ENCODE data around the gene MTMR11. TPM values are rescaled to one million over a fixed set of nuclear protein-coding genes. Genes with fewer than 3 reads are reported as not detected.

The MTMR11 gene
- total and polyA plus RNA-seq, 2 of the 13 experiments (the other 11 are each of a cell fraction or from before 2014, with no cell fraction given): 0.49 to 2.8 TPM

DNA sequence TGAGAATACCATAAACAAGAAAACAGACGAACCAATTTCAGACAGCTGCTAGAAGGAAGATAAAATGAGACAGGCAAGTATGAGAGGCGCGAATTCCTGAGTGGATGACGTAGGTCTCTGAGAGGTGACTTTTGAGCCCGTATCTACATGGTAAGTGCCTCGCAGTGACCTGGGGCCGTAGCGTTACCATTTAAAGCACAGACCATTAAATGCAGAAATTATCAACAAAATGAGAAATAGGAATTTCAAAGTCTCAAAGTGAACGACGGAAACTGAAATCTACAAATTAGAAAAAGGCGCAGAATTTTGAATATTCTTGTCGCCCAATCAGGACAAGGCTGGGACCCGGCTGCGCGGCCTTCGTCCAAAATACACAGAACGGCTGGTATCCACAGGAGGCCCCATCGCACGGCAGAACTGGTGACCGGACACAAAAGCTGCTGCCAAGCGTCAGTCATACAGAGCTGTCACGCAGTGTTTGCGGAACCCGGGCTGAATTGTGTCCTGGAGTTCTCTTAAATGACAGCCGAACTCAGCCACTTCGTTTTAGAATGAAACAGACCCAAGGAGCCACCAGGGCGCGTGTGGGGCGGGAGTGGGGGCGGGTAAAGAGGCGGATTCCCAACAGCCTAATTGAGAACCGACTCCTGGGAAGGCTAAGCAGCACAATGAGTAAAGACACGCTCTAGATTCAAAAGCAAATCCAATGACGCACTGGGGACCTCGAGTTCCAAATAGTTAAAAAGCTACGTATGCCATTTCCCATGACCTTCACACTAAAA lies 51.1 kb downstream of the MTMR11 start (continued):
- no peak for TF ChIP-seq ZNF331 (CRISPR knock-in tag; IDR thresholded peaks at IDR 0.05)
- TF ChIP-seq, protein P1, sequence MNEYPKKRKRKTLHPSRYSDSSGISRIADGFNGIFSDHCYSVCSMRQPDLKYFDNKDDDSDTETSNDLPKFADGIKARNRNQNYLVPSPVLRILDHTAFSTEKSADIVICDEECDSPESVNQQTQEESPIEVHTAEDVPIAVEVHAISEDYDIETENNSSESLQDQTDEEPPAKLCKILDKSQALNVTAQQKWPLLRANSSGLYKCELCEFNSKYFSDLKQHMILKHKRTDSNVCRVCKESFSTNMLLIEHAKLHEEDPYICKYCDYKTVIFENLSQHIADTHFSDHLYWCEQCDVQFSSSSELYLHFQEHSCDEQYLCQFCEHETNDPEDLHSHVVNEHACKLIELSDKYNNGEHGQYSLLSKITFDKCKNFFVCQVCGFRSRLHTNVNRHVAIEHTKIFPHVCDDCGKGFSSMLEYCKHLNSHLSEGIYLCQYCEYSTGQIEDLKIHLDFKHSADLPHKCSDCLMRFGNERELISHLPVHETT (CRISPR knock-in tag; conservative IDR thresholded peaks at IDR 0.05): no peak; the same call in 1 of the 2 replicates
- TF ChIP-seq FOXM1 (CRISPR knock-in tag; IDR thresholded peaks at IDR 0.05): no peak
- TF ChIP-seq, protein P2, sequence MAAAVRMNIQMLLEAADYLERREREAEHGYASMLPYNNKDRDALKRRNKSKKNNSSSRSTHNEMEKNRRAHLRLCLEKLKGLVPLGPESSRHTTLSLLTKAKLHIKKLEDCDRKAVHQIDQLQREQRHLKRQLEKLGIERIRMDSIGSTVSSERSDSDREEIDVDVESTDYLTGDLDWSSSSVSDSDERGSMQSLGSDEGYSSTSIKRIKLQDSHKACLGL (CRISPR knock-in tag; IDR thresholded peaks at IDR 0.05): no peak
- no peak for TF ChIP-seq RARA (CRISPR knock-in tag; IDR thresholded peaks at IDR 0.05)
- no peak for TF ChIP-seq ZNF605 (CRISPR knock-in tag; IDR thresholded peaks at IDR 0.05)
- no peak for TF ChIP-seq THYN1 (CRISPR knock-in tag; IDR thresholded peaks at IDR 0.05; ENCODE audit: borderline replicate concordance, low read depth)
- TF ChIP-seq, protein P3, sequence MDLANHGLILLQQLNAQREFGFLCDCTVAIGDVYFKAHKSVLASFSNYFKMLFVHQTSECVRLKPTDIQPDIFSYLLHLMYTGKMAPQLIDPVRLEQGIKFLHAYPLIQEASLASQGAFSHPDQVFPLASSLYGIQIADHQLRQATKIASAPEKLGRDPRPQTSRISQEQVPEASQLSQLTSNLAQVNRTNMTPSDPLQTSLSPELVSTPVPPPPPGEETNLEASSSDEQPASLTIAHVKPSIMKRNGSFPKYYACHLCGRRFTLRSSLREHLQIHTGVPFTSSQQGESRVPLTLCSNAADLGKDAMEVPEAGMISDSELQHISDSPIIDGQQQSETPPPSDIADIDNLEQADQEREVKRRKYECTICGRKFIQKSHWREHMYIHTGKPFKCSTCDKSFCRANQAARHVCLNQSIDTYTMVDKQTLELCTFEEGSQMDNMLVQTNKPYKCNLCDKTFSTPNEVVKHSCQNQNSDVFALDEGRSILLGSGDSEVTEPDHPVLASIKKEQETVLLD (CRISPR knock-in tag; IDR thresholded peaks at IDR 0.05; ENCODE audit: low read depth): no peak
- no peak for TF ChIP-seq ZNF562 (CRISPR knock-in tag; IDR thresholded peaks at IDR 0.05; ENCODE audit: borderline replicate concordance)
- TF ChIP-seq ZBTB7A (CRISPR knock-in tag; IDR thresholded peaks at IDR 0.05): no peak
- peak; percentile 42 for TF ChIP-seq ASH2L (IDR thresholded peaks at IDR 0.05; ENCODE audit: insufficient read length, low read depth, low read length)
- TF ChIP-seq ZNF839 (CRISPR knock-in tag; IDR thresholded peaks at IDR 0.05; ENCODE audit: borderline replicate concordance): no peak
- TF ChIP-seq NRL (CRISPR knock-in tag; IDR thresholded peaks at IDR 0.05; ENCODE audit: borderline replicate concordance): no peak
- no peak for TF ChIP-seq PAF1 (CRISPR knock-in tag; IDR thresholded peaks at IDR 0.05)
- no peak for TF ChIP-seq ZNF367 (CRISPR knock-in tag; IDR thresholded peaks at IDR 0.05; ENCODE audit: borderline replicate concordance)
- TF ChIP-seq ZSCAN20 (CRISPR knock-in tag; IDR thresholded peaks at IDR 0.05; ENCODE audit: borderline replicate concordance): 0 out of 2 replicates have a peak, but pooled peaks have one; percentile 12
- TF ChIP-seq KDM1A (CRISPR knock-in tag; IDR thresholded peaks at IDR 0.05): no peak
- no peak for TF ChIP-seq CBX1 (IDR thresholded peaks at IDR 0.05; ENCODE audit: low read depth)
- TF ChIP-seq NR2C2 (CRISPR knock-in tag; IDR thresholded peaks at IDR 0.05; ENCODE audit: borderline replicate concordance): 0 out of 2 replicates have a peak, but pooled peaks have one; percentile 7
- peak; percentile 86 for TF ChIP-seq POLR2G (IDR thresholded peaks at IDR 0.05; ENCODE audit: low read depth, low read length)
- no peak for TF ChIP-seq PHF5A (CRISPR knock-in tag; IDR thresholded peaks at IDR 0.05; ENCODE audit: low read depth, unreplicated experiment)
- no peak for TF ChIP-seq ZFP36L1 (CRISPR knock-in tag; IDR thresholded peaks at IDR 0.05)
- no peak for TF ChIP-seq MAZ (IDR thresholded peaks at IDR 0.05; ENCODE audit: borderline replicate concordance, low read depth, low read length)
- no peak for TF ChIP-seq MAZ (CRISPR knock-in tag; IDR thresholded peaks at IDR 0.05; ENCODE audit: low read depth)
- no peak for TF ChIP-seq MTA1 (CRISPR knock-in tag; IDR thresholded peaks at IDR 0.05; ENCODE audit: borderline replicate concordance)
- TF ChIP-seq KDM5A (IDR thresholded peaks at IDR 0.05; ENCODE audit: borderline replicate concordance, low read length): no peak; the same call in 1 of the 2 replicates
- TF ChIP-seq, protein P4, sequence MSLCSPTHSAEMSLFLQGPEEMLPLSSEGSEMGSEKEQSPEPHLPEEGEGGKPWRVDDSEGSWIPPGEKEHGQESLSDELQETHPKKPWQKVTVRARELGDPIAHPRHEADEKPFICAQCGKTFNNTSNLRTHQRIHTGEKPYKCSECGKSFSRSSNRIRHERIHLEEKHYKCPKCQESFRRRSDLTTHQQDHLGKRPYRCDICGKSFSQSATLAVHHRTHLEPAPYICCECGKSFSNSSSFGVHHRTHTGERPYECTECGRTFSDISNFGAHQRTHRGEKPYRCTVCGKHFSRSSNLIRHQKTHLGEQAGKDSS (CRISPR knock-in tag; IDR thresholded peaks at IDR 0.05; ENCODE audit: borderline replicate concordance, low read depth): no peak
